GM18498 (cell line): ENCODE results near the gene GSE1.

Source experiments
- ATAC-seq: cut with Tn5 transposase; IDR thresholded peaks from one replicate; pipeline ENCODE4 v1.9.1; 2021; ENCODE audit warnings: mild to moderate bottlenecking, moderate library complexity; ENCODE audit not compliant: unreplicated experiment

Gene GSE1

GRCh38 chr16:85645021-85645589 lies 32.0 kb downstream of the GSE1 start:
- ATAC-seq: no peak

- no peak for ATAC-seq
Observed at GRCh38 chr16:85646358-85646907, 33.3 kb downstream of the GSE1 start.

- no peak for ATAC-seq
Observed at GRCh38 chr16:85646976-85647375, 33.9 kb downstream of the GSE1 start.

- no peak for ATAC-seq
Observed at GRCh38 chr16:85648070-85648714, 35.1 kb downstream of the GSE1 start.

GRCh38 chr16:85648805-85649204 lies 35.7 kb downstream of the GSE1 start:
- ATAC-seq: no peak

- no peak for ATAC-seq
Observed at GRCh38 chr16:85649411-85650134, 36.5 kb downstream of the GSE1 start.

- ATAC-seq: no peak
Observed at GRCh38 chr16:85650135-85650843, 37.2 kb downstream of the GSE1 start.

GRCh38 chr16:85650844-85651628 lies 37.9 kb downstream of the GSE1 start:
- ATAC-seq: no peak

- ATAC-seq: no peak
Observed at GRCh38 chr16:85651629-85652430, 38.7 kb downstream of the GSE1 start.

- no peak for ATAC-seq
Observed at GRCh38 chr16:85652431-85653221, 39.5 kb downstream of the GSE1 start.

GRCh38 chr16:85653290-85653891 lies 40.3 kb downstream of the GSE1 start:
- no peak for ATAC-seq

- no peak for ATAC-seq
Observed at GRCh38 chr16:85654251-85655095, 41.4 kb downstream of the GSE1 start.

- no peak for ATAC-seq
Observed at GRCh38 chr16:85655216-85656129, 42.4 kb downstream of the GSE1 start.

- ATAC-seq: no peak
Observed at GRCh38 chr16:85656351-85657266, 43.5 kb downstream of the GSE1 start.

GRCh38 chr16:85657267-85657650 lies 44.1 kb downstream of the GSE1 start:
- no peak for ATAC-seq

- ATAC-seq: no peak
Observed at GRCh38 chr16:85657996-85658395, 44.9 kb downstream of the GSE1 start.
